Measurements from ENCODE around the gene ABO. TPM values are rescaled to one million over a fixed set of nuclear protein-coding genes. Genes with fewer than 3 reads are reported as not detected.

The ABO gene
- total RNA-seq, 1 experiment from 2014 or later: 0.37 TPM

GRCh38 chr9:133304477-133305377, 29.7 kb upstream of the ABO start:
- no peak overlapping the region for H3K27ac ChIP-seq (ENCODE audit: insufficient read length, low read depth, low read length)
- no peaks in the 10 kb centered on the region for H3K9me3 ChIP-seq (ENCODE audit: control insufficient read depth, low read depth, low read length)
- no peak overlapping the region for H4K5ac ChIP-seq (ENCODE audit: insufficient read length, low read depth, low read length)
- H3K23me2 ChIP-seq (ENCODE audit: insufficient read length, low read depth, low read length, poor library complexity, severe bottlenecking): no peaks in the 10 kb centered on the region
- no peak overlapping the region for H3T11ph ChIP-seq (ENCODE audit: low read length)
- H4K20me1 ChIP-seq (ENCODE audit: control insufficient read depth, insufficient read depth, insufficient read length): no peaks in the 10 kb centered on the region
- H3K27ac Mint-ChIP-seq: no peak overlapping the region; a peak in 1 of 7 replicates
- no peak overlapping the region for H2BK20ac ChIP-seq (ENCODE audit: low read depth, low read length, poor library complexity, severe bottlenecking)
- H3K27me3 ChIP-seq (ENCODE audit: insufficient read depth, low read length): no peaks in the 10 kb centered on the region
- no peak overlapping the region for H2AFZ ChIP-seq (ENCODE audit: low read length)
- no peak overlapping the region for H3K4me2 ChIP-seq (ENCODE audit: insufficient read depth, insufficient read length, low read length)
- H3K79me2 ChIP-seq (ENCODE audit: insufficient read depth, low read length): no peaks in the 10 kb centered on the region
- H2BK120ac ChIP-seq (ENCODE audit: low read depth, low read length, poor library complexity, severe bottlenecking): no peak overlapping the region
- WGBS (ENCODE audit: extremely low coverage, insufficient read length, low lambda C conversion rate): no CpG with 5 or more reads among the region's 38 CpGs
- H3K4me1 Mint-ChIP-seq: peaks cover 0 to under 1% of the 10 kb centered on the region in 2 experiments; a peak in 1 of 4 replicates
- no peak overlapping the region for H3K4ac ChIP-seq (ENCODE audit: low read depth, low read length)
- peaks cover 6 to 7% (median 6%) of the 10 kb centered on the region in 3 experiments; a peak in 5 of 7 replicates for H3K36me3 Mint-ChIP-seq (ENCODE audit: insufficient read depth in 1 of 3, low read depth in 3 of 3)
- no peak overlapping the region for H2BK12ac ChIP-seq (ENCODE audit: insufficient read length, low read depth, low read length)
- H4K8ac ChIP-seq (replicated peaks; ENCODE audit: insufficient read length, low read depth, low read length): no peak overlapping the region
- no peak overlapping the region for H2BK5ac ChIP-seq (ENCODE audit: insufficient read length, low read length)
- H3K23ac ChIP-seq (ENCODE audit: insufficient read length, low read depth, low read length): no peak overlapping the region
- H3K14ac ChIP-seq (ENCODE audit: insufficient read depth, low read length): no peak overlapping the region
- no peaks in the 10 kb centered on the region for H3K4me1 ChIP-seq (ENCODE audit: insufficient read depth, low read length)
- no peak overlapping the region for H2BK15ac ChIP-seq (ENCODE audit: low read depth, low read length)
- H3K9ac ChIP-seq (ENCODE audit: extremely low read depth, insufficient read length, low read length): no peak overlapping the region
- DNase-seq: no peak
- no peak overlapping the region for H3K56ac ChIP-seq (ENCODE audit: insufficient read length, low read depth, low read length)
- TF ChIP-seq CTCF (conservative IDR thresholded peaks at IDR 0.05): no peak
- no peak overlapping the region for H2AK5ac ChIP-seq (ENCODE audit: insufficient read length, low read length)
- no peak overlapping the region for H3K4me3 Mint-ChIP-seq
- no peak overlapping the region for H3K18ac ChIP-seq (ENCODE audit: insufficient read length, low read depth, low read length)
- peaks cover 45% of the 10 kb centered on the region for H3K27me3 Mint-ChIP-seq (ENCODE audit: low read depth)
- peaks cover 7 to 8% of the 10 kb centered on the region in 2 experiments for H3K9me3 Mint-ChIP-seq
- H4K91ac ChIP-seq (ENCODE audit: insufficient read length, low read depth, low read length): no peak overlapping the region
- no peaks in the 10 kb centered on the region for H3K79me1 ChIP-seq (ENCODE audit: insufficient read depth, low read depth, low read length, poor library complexity, severe bottlenecking)

Measured in H9 (cell line).